GM12891 (cell line): Measurements from ENCODE around the gene PIP4K2C.
"Not testable (repeated sequence)": the region's sequence is repeated elsewhere in the genome, so short reads cannot be mapped to it uniquely, and the experiment has no call there.

ENCODE experiments used
- POLR2A ChIP-seq: IDR thresholded peaks from 2 replicates; pipeline ENCODE4 v1.6.1; 2011; ENCODE audit warnings: low read depth, low read length, control low read depth
- POLR2AphosphoS5 ChIP-seq: IDR thresholded peaks from 2 replicates; pipeline ENCODE4 v1.6.1; 2011; ENCODE audit warnings: low read depth, low read length, control low read depth
- SPI1 ChIP-seq: IDR thresholded peaks from 2 replicates; pipeline ENCODE4 v1.6.1; 2011; ENCODE audit warnings: low read depth, low read length, control low read depth

- not testable (repeated sequence) for TF ChIP-seq POLR2AphosphoS5, POLR2A, SPI1
Observed at GRCh38 chr12:57636731-57637130, 45.7 kb downstream of the PIP4K2C start.
